Parathyroid adenoma (tissue), 2 donors: ENCODE results near the gene MAPRE2.
"Not testable (repeated sequence)": the region's sequence is repeated elsewhere in the genome, so short reads cannot be mapped to it uniquely, and the experiment has no call there.

Experiments used
- H2AFZ ChIP-seq: fragments of 300-600 bp; sonication (generic); one replicate; pipeline ENCODE4 v1.7.0; 2017; ENCODE audit warnings: antibody characterized with exemption, mild to moderate bottlenecking
- H3K27ac ChIP-seq: fragments of 300-600 bp; sonication (generic); one replicate; pipeline ENCODE4 v1.7.0; 2017
- H3K27me3 ChIP-seq: fragments of 300-600 bp; sonication (generic); one replicate; pipeline ENCODE4 v1.7.0; 2017; ENCODE audit warnings: low read length; ENCODE audit not compliant: control insufficient read depth, insufficient read depth
- H3K36me3 ChIP-seq: fragments of 300-600 bp; sonication (generic); one replicate; pipeline ENCODE4 v1.7.0; 2017; ENCODE audit warnings: low read length; ENCODE audit not compliant: control insufficient read depth, insufficient read depth
- H3K4me1 ChIP-seq: fragments of 300-600 bp; sonication (generic); one replicate; pipeline ENCODE4 v1.7.0; 2017; ENCODE audit warnings: control low read depth
- H3K4me2 ChIP-seq: fragments of 300-600 bp; sonication (generic); one replicate; pipeline ENCODE4 v1.7.0; 2017; ENCODE audit warnings: low read length
- H3K4me3 ChIP-seq: fragments of 300-600 bp; sonication (generic); one replicate; pipeline ENCODE4 v1.7.0; 2017; ENCODE audit warnings: low read depth, low read length
- H3K79me2 ChIP-seq: fragments of 300-600 bp; sonication (generic); one replicate; pipeline ENCODE4 v1.7.0; 2017; ENCODE audit warnings: control low read depth
- H3K9ac ChIP-seq: fragments of 300-600 bp; sonication (generic); one replicate; pipeline ENCODE4 v1.7.0; 2017; ENCODE audit warnings: mild to moderate bottlenecking
- H3K9me3 ChIP-seq: fragments of 300-600 bp; sonication (generic); one replicate; pipeline ENCODE4 v1.7.0; 2017; ENCODE audit warnings: low read length; ENCODE audit not compliant: control insufficient read depth
- TF ChIP-seq, protein P1 (sequence below): fragments of 300-600 bp; sonication (generic); IDR thresholded peaks from one replicate; pipeline ENCODE4 v1.7.0; 2017; ENCODE audit warnings: antibody characterized with exemption, mild to moderate bottlenecking
- donor health status: primary hyperparathyroidism.

MAPRE2 gene

DNA sequence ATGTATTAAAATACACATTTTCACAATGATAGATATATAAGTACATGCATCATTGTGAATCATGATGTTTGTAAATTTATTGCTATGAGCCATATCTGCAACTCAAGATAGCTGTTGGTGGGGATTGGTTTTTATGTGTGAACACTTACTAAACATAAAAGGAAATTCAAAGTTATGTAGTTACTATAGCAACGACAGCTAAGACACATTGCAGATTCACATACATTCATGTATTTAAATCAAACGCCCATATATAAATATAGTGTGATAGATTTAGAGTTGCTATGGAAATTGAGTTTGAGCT, 65.6 kb downstream of the MAPRE2 start:
- Histone ChIP-seq H3K4me1 (peaks cover 4% of the 10 kb centered on the region), H3K27me3 (no peaks in the 10 kb centered on the region)

GRCh38 chr18:35107216-35107615, 66.0 kb downstream of the MAPRE2 start:
- Histone ChIP-seq H3K27ac (no peak overlapping the region), H3K4me2 (no peak overlapping the region), H3K36me3 (peaks cover 3% of the 10 kb centered on the region), H3K79me2 (peaks cover 6% of the 10 kb centered on the region), H3K9me3 (no peaks in the 10 kb centered on the region), H3K4me3 (no peak overlapping the region), H3K4me1 (peaks cover 4% of the 10 kb centered on the region), H3K27me3 (no peaks in the 10 kb centered on the region), H3K9ac (no peak overlapping the region), H2AFZ (no peak overlapping the region)
- TF ChIP-seq, protein P1, sequence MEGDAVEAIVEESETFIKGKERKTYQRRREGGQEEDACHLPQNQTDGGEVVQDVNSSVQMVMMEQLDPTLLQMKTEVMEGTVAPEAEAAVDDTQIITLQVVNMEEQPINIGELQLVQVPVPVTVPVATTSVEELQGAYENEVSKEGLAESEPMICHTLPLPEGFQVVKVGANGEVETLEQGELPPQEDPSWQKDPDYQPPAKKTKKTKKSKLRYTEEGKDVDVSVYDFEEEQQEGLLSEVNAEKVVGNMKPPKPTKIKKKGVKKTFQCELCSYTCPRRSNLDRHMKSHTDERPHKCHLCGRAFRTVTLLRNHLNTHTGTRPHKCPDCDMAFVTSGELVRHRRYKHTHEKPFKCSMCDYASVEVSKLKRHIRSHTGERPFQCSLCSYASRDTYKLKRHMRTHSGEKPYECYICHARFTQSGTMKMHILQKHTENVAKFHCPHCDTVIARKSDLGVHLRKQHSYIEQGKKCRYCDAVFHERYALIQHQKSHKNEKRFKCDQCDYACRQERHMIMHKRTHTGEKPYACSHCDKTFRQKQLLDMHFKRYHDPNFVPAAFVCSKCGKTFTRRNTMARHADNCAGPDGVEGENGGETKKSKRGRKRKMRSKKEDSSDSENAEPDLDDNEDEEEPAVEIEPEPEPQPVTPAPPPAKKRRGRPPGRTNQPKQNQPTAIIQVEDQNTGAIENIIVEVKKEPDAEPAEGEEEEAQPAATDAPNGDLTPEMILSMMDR = no peak

More for the DNA sequence above, 65.6 kb downstream of the MAPRE2 start:
- Histone ChIP-seq H2AFZ (no peak overlapping the region), H3K79me2 (peaks cover 6% of the 10 kb centered on the region), H3K27ac (no peak overlapping the region), H3K9ac (no peak overlapping the region), H3K4me3 (no peak overlapping the region), H3K4me2 (no peak overlapping the region), H3K9me3 (no peaks in the 10 kb centered on the region), H3K36me3 (peaks cover 3% of the 10 kb centered on the region)
- TF ChIP-seq, protein P1 = no peak

- H3K9ac ChIP-seq, H3K4me1 ChIP-seq, H2AFZ ChIP-seq, H3K79me2 ChIP-seq, H3K4me3 ChIP-seq, H3K27me3 ChIP-seq, H3K36me3 ChIP-seq, H3K4me2 ChIP-seq, H3K9me3 ChIP-seq, H3K27ac ChIP-seq: not testable (repeated sequence)
Observed at GRCh38 chr18:35108088-35108487, 66.9 kb downstream of the MAPRE2 start.

- Histone ChIP-seq H3K4me3 (no peak overlapping the region), H2AFZ (no peak overlapping the region), H3K4me1 (peaks cover 4% of the 10 kb centered on the region), H3K9ac (no peak overlapping the region), H3K36me3 (peaks cover 3% of the 10 kb centered on the region), H3K4me2 (no peak overlapping the region), H3K79me2 (peaks cover 9% of the 10 kb centered on the region), H3K27me3 (no peaks in the 10 kb centered on the region), H3K27ac (no peak overlapping the region), H3K9me3 (no peaks in the 10 kb centered on the region)
- TF ChIP-seq, protein P1 = no peak
Observed at GRCh38 chr18:35110059-35110458, 68.8 kb downstream of the MAPRE2 start.

- Histone ChIP-seq H3K79me2 (peaks cover 9% of the 10 kb centered on the region), H3K9me3 (no peaks in the 10 kb centered on the region), H3K4me2 (no peak overlapping the region), H3K4me3 (no peak overlapping the region), H3K9ac (no peak overlapping the region), H3K36me3 (peaks cover 3% of the 10 kb centered on the region), H3K27me3 (no peaks in the 10 kb centered on the region), H3K4me1 (peaks cover 4% of the 10 kb centered on the region), H2AFZ (no peak overlapping the region), H3K27ac (no peak overlapping the region)
- TF ChIP-seq, protein P1 = no peak
Observed at GRCh38 chr18:35110554-35111485, 69.6 kb downstream of the MAPRE2 start.
